ENCODE data around the gene HS3ST1.

The HS3ST1 gene

GRCh38 chr4:11428231-11428898 lies at the start of gene HS3ST1:
Gene HS3ST1, minus strand, starts transcription at chr4:11428894. Its CDS starts 28,889 bp downstream, at chr4:11400005.
- no peak for TF ChIP-seq CTCF (IDR thresholded peaks at IDR 0.05; ENCODE audit: low read depth, low read length)
- H3K4me3 ChIP-seq (ENCODE audit: low read depth, low read length) = peak within 1 kb of the TSS; percentile 50

- TF ChIP-seq CTCF (IDR thresholded peaks at IDR 0.05; ENCODE audit: low read depth, low read length) = no peak
These were observed 47.2 kb upstream of the HS3ST1 start for GRCh38 chr4:11475871-11476270.

GRCh38 chr4:11474146-11474545 lies 45.5 kb upstream of the HS3ST1 start:
- no peak for TF ChIP-seq CTCF (IDR thresholded peaks at IDR 0.05; ENCODE audit: low read depth, low read length)

More at GRCh38 chr4:11475871-11476270, 47.2 kb upstream of the HS3ST1 start:
- no peak overlapping the region for H3K4me3 ChIP-seq (ENCODE audit: low read depth, low read length)

GRCh38 chr4:11472535-11472934 lies 43.8 kb upstream of the HS3ST1 start:
- no peak for TF ChIP-seq CTCF (IDR thresholded peaks at IDR 0.05; ENCODE audit: low read depth, low read length)
- H3K4me3 ChIP-seq (ENCODE audit: low read depth, low read length) = no peak overlapping the region

More at GRCh38 chr4:11474146-11474545, 45.5 kb upstream of the HS3ST1 start:
- no peak overlapping the region for H3K4me3 ChIP-seq (ENCODE audit: low read depth, low read length)

GRCh38 chr4:11471618-11472017 lies 42.9 kb upstream of the HS3ST1 start:
- no peak for TF ChIP-seq CTCF (IDR thresholded peaks at IDR 0.05; ENCODE audit: low read depth, low read length)
- H3K4me3 ChIP-seq (ENCODE audit: low read depth, low read length) = no peak overlapping the region

GRCh38 chr4:11471046-11471441 lies 42.4 kb upstream of the HS3ST1 start:
- no peak for TF ChIP-seq CTCF (IDR thresholded peaks at IDR 0.05; ENCODE audit: low read depth, low read length)
- H3K4me3 ChIP-seq (ENCODE audit: low read depth, low read length) = no peak overlapping the region

- no peak for TF ChIP-seq CTCF (IDR thresholded peaks at IDR 0.05; ENCODE audit: low read depth, low read length)
- H3K4me3 ChIP-seq (ENCODE audit: low read depth, low read length) = no peak overlapping the region
These were observed 41.8 kb upstream of the HS3ST1 start for GRCh38 chr4:11470438-11471045.

Data from WI38 (cell line).